ENCODE results near the gene PGF.

Gene PGF

DNA sequence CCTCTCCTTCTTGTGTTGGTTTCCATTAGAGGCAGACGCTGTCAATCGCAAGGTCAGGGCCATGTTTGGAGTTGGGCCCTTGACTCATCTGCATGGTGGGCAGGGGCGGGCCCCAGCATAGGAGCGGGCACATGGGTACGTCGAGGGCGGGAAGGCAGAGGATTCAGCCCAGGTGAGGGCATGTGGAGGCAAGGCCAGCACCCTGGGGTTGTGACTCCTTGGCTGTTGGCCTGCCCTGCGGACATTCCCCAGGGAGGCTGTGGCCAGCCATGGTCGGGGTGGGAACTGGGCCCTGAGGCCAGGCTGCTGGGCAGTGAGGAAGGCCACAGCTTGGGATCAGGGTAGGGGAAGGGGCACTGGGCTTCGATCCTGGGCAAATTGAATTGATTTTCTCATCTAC, 42.6 kb downstream of the PGF start:
- TF ChIP-seq, protein P1, sequence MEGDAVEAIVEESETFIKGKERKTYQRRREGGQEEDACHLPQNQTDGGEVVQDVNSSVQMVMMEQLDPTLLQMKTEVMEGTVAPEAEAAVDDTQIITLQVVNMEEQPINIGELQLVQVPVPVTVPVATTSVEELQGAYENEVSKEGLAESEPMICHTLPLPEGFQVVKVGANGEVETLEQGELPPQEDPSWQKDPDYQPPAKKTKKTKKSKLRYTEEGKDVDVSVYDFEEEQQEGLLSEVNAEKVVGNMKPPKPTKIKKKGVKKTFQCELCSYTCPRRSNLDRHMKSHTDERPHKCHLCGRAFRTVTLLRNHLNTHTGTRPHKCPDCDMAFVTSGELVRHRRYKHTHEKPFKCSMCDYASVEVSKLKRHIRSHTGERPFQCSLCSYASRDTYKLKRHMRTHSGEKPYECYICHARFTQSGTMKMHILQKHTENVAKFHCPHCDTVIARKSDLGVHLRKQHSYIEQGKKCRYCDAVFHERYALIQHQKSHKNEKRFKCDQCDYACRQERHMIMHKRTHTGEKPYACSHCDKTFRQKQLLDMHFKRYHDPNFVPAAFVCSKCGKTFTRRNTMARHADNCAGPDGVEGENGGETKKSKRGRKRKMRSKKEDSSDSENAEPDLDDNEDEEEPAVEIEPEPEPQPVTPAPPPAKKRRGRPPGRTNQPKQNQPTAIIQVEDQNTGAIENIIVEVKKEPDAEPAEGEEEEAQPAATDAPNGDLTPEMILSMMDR (IDR thresholded peaks at IDR 0.05; ENCODE audit: low read depth, low read length, missing control alignments) = no peak
- no peak for DNase-seq (ENCODE audit: extremely low read depth, low read depth)
- no peak overlapping the region for H3K4me3 ChIP-seq (replicated peaks; ENCODE audit: low read depth, low read length)

DNA sequence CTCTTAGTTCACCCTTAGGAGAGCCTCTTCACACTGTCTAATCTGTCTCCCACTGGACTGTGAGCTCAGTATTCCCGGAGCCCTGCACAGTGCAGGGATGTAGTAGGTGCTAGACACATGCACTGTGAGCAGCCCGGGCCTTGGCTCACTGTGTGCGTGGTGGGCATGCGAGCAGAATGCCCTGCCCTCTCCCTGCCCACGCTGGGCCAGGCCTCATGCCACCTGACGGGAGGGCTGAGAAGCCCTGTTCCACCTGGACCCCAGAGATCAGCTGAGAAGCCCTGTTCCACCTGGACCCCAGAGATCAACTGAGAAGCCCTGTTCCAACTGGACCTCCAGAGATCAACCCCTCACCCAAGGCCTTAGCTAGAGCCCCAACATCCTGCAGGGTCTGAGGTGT, 43.3 kb downstream of the PGF start:
- no peak for DNase-seq (ENCODE audit: extremely low read depth, low read depth)
- H3K4me3 ChIP-seq (replicated peaks; ENCODE audit: low read depth, low read length) = no peak overlapping the region
- TF ChIP-seq, protein P1 (IDR thresholded peaks at IDR 0.05; ENCODE audit: low read depth, low read length, missing control alignments) = no peak

DNA sequence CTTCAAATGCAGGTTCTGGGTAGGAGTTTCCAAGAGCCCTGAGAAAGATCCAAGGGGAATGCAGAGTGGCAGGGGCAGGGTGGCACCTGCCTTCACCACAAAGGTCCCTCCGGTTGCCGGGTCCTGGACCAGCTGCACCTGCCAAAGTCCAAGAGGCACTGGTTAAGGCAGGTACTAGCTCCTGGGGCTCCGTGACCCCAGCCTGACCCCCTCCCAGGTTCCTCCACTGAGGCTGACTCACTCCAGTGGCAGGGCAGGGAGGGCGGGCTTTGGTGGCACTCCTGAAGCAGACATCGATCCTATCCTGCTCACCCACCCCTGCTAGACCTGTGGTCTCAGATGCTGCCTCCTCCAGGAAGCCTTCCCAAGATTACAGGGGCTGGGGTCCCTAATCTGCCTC, 43.7 kb downstream of the PGF start:
- H3K4me3 ChIP-seq (replicated peaks; ENCODE audit: low read depth, low read length) = no peak overlapping the region
- DNase-seq (ENCODE audit: extremely low read depth, low read depth) = no peak
- TF ChIP-seq, protein P1 (IDR thresholded peaks at IDR 0.05; ENCODE audit: low read depth, low read length, missing control alignments) = no peak

DNA sequence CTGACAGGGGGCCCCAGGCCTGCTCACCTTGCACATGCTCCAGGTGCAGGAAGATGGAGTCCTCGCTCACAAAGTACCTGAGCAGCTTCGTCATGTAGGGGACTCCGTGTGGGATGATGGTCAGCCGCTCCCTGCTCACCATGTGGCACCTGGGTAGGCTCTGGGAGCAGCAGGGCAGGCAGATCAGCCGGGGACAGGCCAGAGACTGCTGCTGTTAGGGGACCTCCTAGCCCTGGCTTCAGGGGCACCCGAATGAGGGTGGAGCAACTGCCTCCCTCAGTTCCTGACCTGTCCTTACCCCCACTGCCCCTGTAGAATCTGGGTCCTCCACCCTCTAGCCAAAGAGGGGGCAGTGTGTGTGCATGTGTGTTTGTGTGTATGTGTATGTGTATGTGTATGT, 44.2 kb downstream of the PGF start:
- DNase-seq (ENCODE audit: extremely low read depth, low read depth) = no peak
- no peak overlapping the region for H3K4me3 ChIP-seq (replicated peaks; ENCODE audit: low read depth, low read length)
- TF ChIP-seq, protein P1 (IDR thresholded peaks at IDR 0.05; ENCODE audit: low read depth, low read length, missing control alignments) = no peak

DNA sequence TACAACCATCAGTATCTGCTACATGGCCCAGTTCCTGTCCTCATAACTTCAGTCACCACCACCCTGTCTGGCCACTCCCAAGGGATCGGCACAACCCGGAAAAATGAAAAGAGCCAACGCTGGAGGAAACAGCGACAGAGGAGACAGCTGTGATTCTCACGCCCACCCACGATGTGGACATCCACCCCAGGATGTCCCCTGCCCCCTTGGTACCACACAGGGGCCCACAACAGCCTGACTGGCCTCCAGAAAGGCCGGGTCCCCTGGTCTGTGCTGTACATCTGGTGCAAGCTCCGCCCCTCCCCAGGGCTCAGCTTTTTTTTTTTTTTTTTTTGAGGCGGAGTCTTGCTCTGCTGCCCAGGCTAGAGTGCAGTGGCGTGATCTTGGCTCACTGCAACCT, 44.8 kb downstream of the PGF start:
- TF ChIP-seq, protein P1 (IDR thresholded peaks at IDR 0.05; ENCODE audit: low read depth, low read length, missing control alignments) = no peak
- no peak for DNase-seq (ENCODE audit: extremely low read depth, low read depth)

DNA sequence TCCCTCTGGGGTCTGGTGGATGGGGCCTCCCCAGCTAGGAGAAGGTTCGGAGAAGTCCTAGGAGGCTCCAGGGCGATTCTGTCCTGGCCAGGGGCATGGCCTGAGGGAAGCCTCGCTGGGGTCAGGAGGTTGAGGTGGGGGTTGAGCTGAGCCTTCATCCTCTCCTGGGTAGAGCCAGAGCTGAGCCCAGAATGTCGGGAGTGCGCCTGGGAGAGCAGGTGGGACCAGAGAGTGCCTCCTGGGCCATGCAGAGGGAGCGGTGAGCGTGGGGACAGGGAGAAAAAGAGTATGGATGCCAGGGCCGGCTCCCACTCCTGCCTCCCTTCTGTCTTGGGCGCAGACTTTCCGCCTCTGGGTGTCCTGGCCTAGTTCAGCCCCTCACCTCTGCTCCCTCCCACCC, 45.5 kb downstream of the PGF start:
- DNase-seq (ENCODE audit: extremely low read depth, low read depth) = no peak
- TF ChIP-seq, protein P1 (IDR thresholded peaks at IDR 0.05; ENCODE audit: low read depth, low read length, missing control alignments) = no peak

More for the DNA sequence above, 44.8 kb downstream of the PGF start:
- no peak overlapping the region for H3K4me3 ChIP-seq (replicated peaks; ENCODE audit: low read depth, low read length)

DNA sequence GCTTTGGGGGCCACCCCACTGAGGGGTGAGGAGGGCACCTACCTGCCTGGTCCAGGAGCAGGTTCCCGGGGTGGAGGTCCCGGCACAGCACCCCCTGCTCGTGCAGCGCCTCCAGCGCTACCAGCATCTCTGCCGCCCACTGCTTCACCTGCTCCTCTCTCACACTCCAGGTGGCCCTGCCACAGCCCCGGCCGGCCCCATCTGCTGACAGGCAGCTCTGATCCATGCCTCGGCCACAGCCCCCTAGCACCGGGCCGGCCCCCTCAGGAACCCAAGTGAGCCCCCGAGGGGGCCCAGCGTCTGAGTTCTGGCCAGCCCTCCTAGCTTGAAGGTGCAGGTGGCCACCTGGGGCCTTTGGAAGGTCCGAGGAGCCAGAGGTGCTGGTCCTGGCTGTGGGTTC, 45.9 kb downstream of the PGF start:
- TF ChIP-seq, protein P1 (IDR thresholded peaks at IDR 0.05; ENCODE audit: low read depth, low read length, missing control alignments) = no peak
- DNase-seq (ENCODE audit: extremely low read depth, low read depth) = no peak
- H3K4me3 ChIP-seq (replicated peaks; ENCODE audit: low read depth, low read length) = no peak overlapping the region

More for the DNA sequence above, 45.5 kb downstream of the PGF start:
- H3K4me3 ChIP-seq (replicated peaks; ENCODE audit: low read depth, low read length) = no peak overlapping the region

Data from HFF-Myc (cell line).